ENCODE data around the gene GPALPP1.
"Not testable (repeated sequence)": the region's sequence is repeated elsewhere in the genome, so short reads cannot be mapped to it uniquely, and the experiment has no call there.

The GPALPP1 gene

GRCh38 chr13:45063889-45064288, 74.6 kb downstream of the GPALPP1 start:
- DNase-seq (ENCODE audit: low spot score), result not testable (repeated sequence)

- DNase-seq (ENCODE audit: low spot score), result no peak
Measured at GRCh38 chr13:45064889-45065288, 75.6 kb downstream of the GPALPP1 start.

GRCh38 chr13:45068036-45069001, 79.0 kb downstream of the GPALPP1 start:
- DNase-seq (ENCODE audit: low spot score), result no peak

- DNase-seq (ENCODE audit: low spot score), result no peak
Measured at GRCh38 chr13:45073809-45074208, 84.5 kb downstream of the GPALPP1 start.

- DNase-seq (ENCODE audit: low spot score), result no peak
Measured at GRCh38 chr13:45074721-45075120, 85.4 kb downstream of the GPALPP1 start.

- DNase-seq (ENCODE audit: low spot score), result no peak
Measured at GRCh38 chr13:45078003-45078402, 88.7 kb downstream of the GPALPP1 start.
